Hindlimb muscle (tissue), 1 donor: ENCODE measurements around the gene OSBPL5. TPM values are rescaled to one million over a fixed set of nuclear protein-coding genes. Genes with fewer than 3 reads are reported as not detected.

Source experiments
- DNase-seq: peaks from one replicate; pipeline ENCODE4 v3.0.0-alpha.2; 2013
- polyA plus RNA-seq: library from polyadenylated mRNA; unstranded; fragments of 120-200 nt; gene quantifications from one replicate; pipeline ENCODE4 v1.2.1, GENCODE V29; 2013; ENCODE audit not compliant: insufficient read length

The OSBPL5 gene
- polyA plus RNA-seq, 1 donor: 13.2 TPM

DNA sequence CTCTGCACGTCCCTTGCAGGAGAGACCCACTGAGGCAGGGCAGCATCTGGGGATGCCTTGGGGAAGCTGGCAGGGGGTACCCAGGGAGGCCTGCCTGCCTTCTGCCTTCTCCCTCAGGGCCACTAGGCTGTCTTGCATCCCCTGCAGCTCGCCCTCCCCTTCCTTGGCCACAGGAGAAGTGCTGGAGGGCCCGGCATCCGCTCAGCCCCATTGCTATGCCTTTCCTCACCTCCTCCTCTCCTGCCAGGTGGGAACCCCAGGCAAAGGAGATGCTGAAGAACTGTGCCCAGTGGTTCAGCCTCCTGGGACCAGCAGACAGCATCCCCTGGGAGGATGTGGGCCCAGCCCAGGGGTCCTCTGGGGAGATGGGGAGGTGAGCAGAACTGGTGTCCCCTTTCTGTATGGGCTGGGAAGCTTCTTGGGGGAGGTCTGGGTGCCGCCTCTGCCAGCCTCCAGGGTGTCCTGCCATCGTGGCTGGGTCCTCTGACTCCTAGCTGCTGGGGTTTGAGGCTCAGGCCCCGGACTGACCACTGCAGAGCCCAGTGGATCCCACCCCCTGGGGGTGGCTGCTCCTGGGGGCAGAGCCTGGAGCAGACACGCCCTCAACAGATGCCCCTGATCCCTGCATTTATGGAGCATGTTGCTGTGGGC, 32.9 kb upstream of the OSBPL5 start:
- DNase-seq: no peak

GRCh38 chr11:3197044-3197695, 32.1 kb upstream of the OSBPL5 start:
- no peak for DNase-seq

DNA sequence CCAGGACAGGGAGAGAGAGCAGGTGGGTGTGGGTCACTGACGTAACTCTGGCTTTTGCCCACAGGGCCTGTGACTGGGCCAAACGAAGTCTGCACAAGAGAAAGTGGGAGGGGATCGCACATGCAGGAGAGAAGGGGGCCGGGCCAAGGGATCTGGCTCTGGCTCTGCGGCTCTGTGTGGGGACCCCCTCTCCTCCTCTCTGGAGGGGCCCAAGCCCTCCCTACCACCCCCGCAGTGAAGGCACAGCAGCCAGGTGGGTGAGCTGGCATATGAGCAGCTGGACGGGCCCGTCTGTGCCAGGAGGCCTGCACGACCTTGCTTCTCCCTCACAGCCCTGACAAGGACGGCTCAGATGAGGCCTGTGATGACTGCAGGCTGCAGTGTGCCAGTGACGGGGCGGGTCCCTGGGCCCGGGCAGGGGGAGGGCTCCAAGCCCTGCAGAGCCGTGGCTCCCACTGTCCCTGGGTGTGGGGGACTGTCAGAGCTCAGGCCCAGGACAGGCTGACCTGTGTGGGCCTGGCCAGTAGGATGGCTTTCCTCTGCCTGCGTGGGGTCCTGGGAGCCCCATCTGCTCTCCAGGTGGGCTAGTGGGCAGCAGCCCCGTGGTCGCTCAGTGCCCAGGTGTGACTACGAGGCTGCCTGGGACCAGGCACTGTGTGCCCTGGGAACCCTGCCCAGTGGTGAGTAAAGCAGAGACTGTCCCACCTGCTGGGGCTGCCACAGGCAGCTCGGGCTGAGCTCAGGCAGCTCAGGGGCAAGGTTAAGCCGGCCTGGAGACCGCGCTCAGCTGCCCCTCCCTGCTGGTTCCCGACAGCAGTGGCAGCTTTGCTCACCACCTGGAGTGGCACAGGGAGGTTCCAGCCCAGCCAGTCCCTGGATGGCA, 31.3 kb upstream of the OSBPL5 start:
- no peak for DNase-seq

GRCh38 chr11:3195251-3196160, 30.4 kb upstream of the OSBPL5 start:
- DNase-seq: no peak

DNA sequence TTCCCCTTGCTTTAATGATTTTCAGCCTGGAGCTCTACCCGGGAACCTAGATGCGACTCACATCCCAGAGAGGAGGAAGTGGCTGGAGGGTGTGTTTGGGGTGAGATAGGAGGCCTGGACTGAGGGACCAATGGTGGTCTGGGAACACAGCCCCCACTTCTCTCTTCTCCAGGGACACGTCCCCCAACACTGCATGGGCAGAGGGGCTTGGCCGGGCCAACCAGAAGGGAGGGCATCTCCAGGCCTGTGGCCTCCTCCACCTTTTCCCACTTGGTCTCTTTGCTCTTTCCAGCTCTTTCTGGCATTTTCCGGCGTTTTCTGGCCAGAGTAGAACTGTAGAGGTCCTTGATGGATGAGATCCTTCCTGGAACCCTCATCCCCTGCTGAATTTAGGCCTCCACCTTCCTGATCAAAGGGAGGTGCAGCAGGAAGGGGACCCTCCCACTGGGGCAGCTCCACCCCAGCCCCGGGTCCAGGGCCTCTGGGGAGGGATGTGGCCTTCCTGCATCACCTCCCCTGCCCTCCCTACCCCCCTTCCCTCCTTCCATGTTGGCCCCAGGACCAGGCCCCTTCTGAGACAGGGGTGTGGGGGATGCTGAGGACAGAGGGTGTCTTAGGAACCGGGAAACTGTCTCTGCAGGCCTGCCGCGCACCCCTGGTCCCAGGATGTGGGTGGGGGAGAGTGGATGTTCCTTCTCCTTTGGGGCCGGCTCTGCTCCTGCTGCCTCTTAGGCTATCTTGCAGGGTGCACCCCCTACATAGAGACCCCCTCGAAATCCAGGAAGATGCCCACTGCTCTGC, 29.1 kb upstream of the OSBPL5 start:
- no peak for DNase-seq

DNA sequence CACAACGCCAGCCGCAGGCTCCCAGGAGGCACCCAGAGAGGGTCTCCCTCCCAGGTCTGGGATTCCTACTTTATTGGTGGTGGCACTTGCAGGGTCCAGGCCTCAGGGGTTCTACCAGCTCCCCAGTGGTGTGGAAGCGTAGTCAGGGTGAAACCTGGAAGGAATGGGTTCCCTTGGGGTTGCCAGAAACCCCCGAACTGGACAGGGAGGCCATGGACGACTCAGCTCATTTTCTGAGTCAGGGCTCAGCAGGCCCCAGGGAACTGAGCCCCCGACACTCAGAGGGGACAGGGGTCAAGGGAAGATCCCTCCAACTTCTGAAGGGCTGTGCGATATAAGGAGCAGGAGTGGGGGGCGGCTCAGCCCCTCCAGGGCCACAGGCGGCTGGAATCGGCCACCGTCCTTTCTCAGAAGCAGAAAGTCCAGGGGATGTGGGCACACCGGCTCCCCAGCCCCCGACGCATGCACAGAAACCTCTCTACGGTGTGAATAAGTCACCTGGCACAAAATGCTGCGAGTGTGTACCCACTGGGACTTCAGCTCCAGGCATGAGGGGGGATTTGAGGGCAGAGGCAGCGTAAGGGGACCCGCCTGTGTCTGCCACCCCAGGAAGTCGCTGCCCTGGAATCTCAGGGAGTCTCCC, 28.4 kb upstream of the OSBPL5 start:
- no peak for DNase-seq

GRCh38 chr11:3192511-3193372, 27.6 kb upstream of the OSBPL5 start:
- DNase-seq: no peak

DNA sequence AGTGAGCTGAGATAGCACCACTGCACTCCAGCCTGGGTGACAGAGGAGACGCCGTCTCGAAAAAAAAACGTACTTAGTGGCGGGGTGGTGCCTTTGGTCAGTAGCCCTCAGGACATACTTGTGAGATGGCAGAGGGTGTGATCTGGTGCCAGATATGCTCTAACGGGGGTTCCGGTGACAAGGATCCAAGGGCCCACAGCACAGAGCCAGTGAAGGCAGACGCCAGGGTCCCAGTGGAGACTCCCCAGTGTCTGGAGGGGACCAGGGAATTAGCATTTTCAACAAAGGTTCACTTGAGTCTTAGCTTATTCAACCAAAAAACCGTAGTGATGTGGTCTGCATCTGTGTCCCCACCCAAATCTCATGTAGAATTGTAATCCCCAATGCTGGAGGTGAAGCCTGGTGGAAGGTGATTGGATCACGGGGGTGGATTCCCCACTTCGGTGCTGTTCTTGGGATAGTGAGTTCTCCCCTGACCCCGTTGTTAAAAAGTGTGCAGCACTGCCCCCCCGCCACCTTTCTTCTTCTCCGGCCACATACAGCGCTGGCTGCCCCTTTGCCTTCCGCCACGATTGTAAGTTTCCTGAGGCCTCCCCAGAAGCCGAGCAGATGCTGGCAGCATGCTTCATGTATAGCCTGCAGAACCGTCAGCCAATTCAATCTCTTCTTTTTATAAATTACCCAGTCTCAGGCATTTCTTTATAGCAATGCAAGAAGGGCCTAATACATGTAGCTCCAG, 26.6 kb upstream of the OSBPL5 start:
- DNase-seq: no peak

- no peak for DNase-seq
Measured at GRCh38 chr11:3190600-3190999, 25.5 kb upstream of the OSBPL5 start.

- DNase-seq: no peak
Measured at GRCh38 chr11:3189886-3190583, 24.9 kb upstream of the OSBPL5 start.

DNA sequence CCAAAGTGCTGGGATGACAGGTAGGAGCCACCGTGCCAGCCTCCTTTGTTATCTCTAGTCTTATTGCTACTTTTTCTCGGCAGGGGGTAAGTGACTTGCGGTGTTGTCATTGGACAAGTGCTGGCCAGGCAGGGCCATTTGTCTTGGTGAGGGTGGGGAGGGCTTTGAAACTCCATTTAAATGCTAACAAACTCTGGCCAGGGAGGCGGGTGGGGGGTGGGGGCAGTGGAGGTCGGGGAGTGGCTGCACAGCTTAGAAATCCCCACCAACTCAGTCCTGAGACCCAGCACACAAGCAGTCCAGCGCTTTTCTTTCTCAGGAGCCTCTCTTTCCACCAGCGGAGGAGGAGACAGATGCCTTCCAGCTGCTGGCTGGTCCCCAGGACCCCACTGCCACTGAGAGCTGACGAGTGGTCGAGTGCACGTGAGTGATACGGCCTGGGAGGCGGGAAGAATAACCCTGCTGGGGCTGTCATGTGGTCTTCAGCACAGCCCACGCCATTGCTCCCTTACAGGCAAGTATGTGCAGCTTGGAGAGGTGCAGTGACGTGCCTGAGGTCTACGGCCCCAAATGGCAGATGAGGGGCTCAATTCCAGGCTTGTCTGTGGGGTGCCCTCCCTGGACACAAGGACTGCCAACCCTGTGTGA, 24.2 kb upstream of the OSBPL5 start:
- no peak for DNase-seq

DNA sequence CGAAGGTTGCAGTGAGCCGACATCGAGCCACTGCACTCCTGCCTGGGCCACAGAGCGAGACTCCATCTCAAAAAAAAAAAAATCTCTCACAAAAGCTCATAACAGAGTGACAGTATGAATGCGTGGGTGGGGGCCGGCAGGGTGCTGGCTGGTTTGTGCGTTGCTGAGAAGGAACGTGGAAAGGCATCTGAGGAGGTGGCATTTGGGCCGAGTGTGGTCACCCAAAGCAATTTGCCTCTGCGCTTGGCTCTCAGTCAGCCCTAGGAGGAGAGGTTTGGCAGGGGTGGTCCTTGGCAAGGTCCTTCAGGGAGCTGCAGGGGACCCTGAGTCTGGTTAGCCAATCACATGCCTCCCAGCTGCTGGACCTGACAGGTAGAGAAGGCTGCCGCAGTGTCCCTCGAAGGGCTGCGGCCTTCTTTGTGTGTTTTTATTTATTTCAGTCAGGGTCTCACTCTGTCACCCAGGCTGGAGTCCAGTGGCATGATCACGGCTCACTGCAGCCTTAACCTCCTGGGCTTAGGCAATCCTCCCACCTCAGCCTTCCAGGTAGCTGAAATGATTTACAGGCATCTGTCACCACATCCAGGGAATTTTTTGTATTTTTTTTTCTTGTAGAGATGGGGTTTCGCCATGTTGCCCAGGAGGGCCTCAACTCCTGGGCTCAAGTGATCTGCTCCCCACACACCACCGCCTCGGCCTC, 23.5 kb upstream of the OSBPL5 start:
- no peak for DNase-seq

GRCh38 chr11:3186166-3186953, 21.2 kb upstream of the OSBPL5 start:
- no peak for DNase-seq

GRCh38 chr11:3184732-3185347, 19.7 kb upstream of the OSBPL5 start:
- no peak for DNase-seq

GRCh38 chr11:3183523-3183922, 18.4 kb upstream of the OSBPL5 start:
- DNase-seq: no peak

GRCh38 chr11:3182462-3182852, 17.3 kb upstream of the OSBPL5 start:
- DNase-seq: no peak
